NCI-H1930 (cell line): ENCODE measurements around the gene TBC1D17.

Experiments used
- DNase-seq, 2 experiments: peaks; one replicate each; lab custom pipeline; 2025; lab: John Stamatoyannopoulos, UW

TBC1D17 gene

DNA sequence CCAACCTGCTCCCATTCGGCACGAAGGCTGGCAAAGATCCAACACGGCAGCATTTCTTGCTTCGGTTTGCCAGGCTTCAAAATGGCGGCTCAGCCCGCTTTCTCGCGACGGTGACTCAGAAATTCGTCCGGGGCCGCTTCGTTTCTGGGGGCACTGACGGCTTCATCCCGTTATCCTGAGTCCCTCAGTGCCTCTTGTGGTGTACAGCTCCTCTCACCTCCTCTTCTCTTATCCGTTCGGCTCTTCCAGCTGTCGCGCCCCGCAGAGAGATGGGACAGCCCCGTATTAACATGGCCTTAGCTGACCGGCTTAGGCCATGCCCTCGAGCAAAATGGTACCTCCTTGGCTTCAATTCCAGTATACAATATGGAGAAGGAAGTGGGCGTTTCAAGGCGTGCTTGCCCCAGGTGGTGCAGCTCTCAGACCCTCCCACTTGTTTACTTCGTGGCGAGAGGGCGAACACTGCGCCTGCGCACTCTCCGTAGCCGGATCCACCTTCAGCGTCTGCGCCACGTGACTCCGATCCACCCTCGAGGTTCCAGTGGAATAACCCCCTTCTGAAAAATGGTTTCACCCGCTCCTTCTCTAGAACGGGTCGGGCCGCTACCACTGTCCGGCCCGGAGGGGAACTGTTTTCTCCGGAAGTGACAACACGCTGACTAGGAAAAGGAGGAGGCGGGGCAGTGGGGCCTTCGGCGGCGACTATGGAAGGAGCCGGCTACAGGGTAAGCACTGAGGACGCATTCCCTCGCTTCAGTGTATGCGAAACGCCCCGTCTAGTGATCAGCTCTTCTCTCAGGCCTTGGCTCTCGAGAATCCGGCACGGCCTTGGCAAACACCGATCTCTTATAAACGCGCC is at the start of gene TBC1D17, which contains the start of gene AKT1S1:
Gene TBC1D17 (plus strand): TSS at position 683 of the 859 bp plus-strand sequence. CDS start 22 bp downstream, at position 705.
Gene AKT1S1 (minus strand): TSS at position 336 of the 859 bp plus-strand sequence. CDS start 4,060 bp downstream, outside the sequence.
- peak; percentile 99 to 100 for DNase-seq

DNA sequence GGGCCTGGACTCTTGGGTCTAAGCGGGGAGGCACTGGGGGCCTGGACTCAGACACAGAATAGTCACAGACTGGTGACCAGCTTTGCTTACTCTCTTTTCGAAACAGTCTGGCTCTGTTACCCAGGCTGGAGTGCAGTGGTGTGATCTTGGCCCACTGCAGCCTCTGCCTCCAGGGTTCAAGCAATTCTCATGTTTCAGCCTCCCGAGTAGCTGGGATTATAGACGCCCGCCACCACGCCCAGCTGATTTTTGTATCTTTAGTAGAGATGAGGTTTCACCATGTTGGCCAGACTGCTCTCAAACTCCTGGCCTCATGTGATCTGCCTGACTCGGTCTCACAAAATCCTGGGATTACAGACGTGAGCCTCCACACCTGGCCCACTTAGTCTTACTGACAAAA is 48.3 kb upstream of the TBC1D17 start:
- DNase-seq = no peak

DNA sequence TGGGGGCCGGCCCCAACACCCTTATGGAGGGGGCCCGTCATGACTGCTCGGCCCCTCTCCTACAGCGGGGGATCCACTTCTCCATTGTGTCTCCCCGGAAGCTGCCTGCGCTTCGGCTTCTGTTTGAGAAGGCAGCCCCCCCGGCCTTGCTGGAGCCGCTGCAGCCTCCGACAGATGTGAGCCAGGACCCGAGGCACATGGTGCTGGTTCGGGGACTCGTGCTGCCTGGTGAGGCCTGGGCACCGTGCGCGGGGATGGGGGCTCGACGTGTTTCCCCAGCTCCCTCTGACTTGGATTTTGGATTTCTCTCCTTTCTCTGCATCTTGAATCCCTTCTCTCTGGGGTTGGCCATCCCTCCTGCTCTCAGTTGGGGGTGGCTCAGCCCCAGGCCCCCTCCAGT is 47.8 kb upstream of the TBC1D17 start:
- no peak for DNase-seq

DNA sequence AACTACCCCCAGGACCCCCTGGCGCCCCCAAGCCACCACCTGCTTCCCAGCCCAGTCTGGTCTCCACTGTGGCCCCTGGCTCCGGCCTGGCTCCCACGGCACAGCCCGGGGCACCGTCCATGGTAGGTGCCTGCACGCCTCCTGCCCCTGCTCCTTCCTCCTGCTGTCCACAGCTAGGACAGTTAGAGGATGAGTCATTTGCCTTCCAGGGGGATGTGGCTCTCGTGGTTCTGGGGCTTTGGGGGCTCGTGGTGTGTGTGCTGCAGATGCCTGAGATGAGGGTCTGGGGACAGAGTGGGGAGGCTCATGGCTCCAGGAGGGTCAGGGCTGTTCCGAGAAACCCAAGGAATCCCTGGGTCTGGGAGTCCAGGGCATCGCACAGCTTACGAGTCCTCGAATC is 46.7 kb upstream of the TBC1D17 start:
- no peak for DNase-seq

DNA sequence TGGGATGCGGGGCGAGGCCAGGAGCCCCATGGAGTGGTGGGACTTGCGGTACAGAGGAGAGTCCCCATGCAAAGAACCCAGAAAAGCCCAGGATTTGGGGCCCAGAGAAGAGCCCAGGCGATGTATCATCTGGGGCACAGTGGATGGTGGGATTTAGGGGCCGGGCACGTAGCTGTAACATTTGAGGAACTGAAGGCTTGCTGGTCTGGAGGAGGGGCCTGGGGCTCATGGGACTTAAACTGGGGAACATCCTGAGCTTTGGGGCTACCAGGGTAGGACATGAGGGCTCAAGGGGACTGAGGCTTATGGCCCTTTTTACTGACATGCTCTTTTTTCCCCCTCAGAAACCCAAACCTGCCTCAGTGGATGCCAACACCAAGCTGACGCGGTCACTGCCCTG is 45.9 kb upstream of the TBC1D17 start:
- no peak for DNase-seq

DNA sequence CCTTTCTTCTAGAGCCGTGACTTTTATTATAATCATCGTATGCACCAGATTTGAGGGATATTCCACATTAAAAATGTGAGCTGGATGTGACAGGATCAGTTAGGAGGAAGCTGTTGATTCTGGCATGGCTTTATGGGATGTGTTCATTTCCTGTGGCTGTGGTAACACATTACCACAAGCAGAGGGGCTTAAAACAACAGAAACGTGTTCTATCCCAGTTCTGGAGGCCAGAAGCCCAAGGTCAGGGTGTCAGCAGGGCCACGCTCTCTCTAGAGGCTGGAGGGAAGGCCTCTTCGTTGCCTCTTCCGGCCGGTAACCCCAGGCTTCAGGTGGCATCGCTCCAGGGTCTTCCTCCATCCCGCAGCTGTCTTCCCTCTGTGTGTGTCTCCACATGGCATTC is 44.9 kb upstream of the TBC1D17 start:
- DNase-seq = no peak

DNA sequence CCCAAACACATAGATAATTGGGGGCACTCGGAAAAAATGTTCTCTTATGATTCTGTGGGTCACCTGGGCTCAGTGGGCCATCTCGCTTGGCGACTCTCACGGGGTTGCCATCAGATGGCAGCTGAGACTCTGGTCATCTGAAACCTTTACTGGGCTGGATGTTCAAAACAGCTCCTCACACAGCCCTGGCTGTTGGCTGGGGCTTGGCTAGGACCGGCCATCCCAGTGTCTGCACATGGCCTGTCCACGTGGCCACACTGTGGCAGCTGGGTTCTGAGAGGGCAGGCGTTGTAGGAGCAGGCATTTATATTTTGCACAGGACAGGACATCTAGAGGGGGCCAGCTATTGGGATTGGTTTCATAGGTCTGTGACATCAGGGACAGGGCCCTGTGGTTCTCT is 43.9 kb upstream of the TBC1D17 start:
- no peak for DNase-seq

DNA sequence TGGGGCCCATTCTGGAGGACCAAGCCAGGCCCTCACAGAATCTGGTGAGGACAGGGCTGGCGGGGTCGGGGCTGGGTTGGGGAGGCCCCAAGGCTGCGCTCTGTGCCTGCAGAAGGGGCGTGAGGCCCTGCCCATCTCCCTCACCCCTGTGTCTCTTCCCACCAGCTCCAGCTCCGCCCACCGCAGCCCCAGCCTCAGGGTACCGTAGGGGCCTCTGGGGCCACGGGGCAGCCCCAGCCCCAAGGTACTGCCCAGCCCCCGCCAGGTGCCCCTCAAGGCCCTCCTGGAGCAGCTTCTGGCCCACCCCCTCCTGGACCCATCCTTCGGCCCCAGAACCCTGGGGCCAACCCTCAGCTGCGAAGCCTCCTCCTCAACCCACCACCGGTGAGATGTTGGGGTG is 41.9 kb upstream of the TBC1D17 start:
- DNase-seq = no peak

DNA sequence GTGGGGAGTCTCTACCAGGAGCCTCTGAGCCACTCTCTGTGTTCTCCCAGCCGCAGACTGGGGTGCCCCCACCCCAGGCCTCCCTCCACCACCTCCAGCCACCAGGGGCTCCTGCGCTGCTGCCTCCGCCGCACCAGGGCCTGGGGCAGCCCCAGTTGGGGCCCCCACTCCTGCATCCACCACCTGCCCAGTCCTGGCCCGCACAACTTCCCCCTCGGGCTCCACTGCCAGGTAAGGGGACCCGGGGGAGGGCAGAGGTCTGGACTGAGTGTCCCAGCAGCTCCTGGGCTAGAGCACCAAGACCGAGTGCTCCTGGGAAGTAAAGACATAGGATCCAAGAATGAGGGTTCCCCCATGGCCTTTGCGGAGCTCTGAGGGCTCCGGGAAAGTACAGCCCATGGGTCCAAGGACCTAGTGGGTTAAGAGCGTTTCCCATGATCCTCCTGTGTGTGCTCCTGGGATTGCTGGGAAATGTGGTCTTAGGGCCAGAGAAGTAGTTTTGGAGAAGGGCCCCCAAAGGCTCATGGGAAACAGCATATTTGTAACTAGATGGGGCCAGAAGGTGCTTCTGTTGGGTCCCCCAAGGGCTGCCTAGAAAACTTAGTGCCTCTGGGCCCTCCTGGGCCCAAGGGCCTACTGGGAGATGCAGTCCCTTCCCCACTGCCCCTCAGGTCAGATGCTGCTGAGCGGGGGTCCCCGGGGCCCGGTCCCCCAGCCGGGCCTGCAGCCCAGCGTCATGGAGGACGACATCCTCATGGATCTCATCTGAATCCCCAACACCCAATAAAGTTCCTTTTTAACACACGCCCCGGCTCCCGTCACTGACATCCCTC is 41.1 kb upstream of the TBC1D17 start:
- DNase-seq = no peak

DNA sequence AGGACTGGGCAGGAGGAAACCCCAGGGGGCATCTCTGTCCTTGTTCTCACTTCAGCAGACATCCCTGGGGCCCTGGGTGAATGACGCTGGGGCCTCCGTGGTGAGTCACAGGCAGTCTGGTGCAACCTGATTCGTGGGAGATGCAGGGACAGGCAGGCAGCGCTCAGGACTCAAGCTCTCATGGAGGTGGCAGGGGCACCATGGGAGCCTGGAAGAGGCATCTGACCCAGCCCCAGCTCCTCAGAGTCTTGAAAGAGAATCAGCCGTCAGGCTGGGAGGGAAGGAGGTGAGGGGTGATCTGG is 40.5 kb upstream of the TBC1D17 start:
- DNase-seq = no peak

DNA sequence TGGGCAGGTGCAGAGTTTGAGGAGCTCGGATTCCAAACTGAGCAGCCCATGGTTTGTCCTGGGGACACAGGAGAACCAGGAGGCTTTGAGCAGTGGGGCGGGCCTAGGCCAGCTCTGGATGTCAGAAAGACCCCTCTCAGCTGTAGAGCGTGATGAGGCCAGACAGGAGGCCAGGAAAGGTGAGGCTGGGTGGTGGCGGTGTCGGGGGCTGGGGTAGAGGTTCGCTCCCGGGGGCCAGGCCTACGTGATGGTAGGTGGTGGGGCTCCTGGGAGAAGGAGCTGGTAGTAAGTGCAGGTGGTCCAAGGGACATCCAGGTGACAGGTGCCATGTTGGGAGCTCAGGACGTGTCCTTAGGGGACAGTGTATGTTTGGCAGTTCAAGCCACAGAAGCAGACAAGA is 40.1 kb upstream of the TBC1D17 start:
- no peak for DNase-seq

DNA sequence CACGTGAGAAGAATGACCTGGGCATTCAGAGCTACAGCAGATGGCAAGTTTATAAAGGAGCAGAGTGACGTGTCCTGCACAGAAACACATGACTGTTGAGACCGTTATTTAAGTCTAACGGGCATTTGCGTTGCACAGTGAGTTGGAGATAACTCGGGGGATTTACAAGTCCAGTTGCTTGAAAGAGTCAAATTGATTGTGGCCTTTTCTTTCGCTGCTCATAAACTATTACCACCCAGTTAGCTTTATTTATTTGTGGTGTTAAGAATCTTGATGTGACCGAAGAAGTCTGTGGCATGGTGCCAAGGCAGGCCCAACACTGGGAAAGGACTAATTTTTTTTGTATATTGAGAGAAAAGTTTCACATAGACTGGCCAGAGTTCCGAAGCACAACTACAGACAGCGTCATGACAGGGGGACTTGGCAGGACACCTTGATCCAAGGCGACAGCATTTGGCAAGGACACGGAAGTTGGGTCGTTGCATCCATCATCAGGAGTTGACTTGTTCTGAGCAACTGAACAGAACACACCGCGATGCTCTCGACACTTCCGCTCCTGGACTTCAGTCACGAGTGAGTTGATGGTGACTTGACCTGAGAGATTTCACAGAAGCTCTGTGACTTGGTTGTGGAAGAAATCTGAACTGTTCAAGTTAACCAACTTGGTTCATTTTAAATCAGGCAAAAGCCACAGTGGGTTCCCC is 38.5 kb upstream of the TBC1D17 start:
- DNase-seq = no peak

DNA sequence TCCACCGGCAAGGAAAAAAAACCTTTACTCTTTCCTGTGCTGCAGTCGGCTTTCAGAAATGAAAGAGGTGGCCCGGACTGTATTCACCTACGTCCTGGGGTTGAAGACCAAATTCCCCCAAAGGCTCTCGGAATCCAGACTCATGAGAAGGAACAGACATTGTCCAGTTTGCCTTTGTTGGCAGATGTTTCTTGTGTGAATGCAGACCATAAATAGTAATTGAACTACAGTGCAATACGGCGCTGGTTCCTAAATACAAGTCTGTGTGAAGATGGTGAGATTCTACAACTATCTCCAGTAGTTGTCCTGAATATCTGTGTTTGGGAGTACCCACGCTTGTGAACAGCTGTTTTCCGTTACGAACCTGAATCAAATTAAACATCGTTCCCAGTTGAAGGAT is 37.8 kb upstream of the TBC1D17 start:
- DNase-seq = no peak

DNA sequence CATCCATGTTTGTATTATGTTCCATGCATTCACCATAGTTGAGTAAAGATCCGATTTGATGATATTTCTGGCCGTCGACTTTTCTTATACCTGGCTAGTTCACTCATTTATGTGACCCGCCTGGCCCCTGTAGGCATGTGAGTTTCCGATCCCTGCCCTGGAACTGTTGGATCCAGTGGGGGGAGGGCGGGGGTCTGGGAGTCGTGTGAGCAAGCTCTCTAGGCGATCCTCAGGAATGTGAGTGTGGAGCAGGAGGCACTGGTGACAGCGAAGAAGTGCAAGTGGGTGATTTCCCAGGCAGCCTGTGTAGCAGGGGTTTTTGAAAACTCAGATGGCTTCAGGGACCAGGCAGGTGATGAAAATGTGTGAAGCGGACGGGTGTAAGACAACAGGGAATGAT is 37.2 kb upstream of the TBC1D17 start:
- no peak for DNase-seq

DNA sequence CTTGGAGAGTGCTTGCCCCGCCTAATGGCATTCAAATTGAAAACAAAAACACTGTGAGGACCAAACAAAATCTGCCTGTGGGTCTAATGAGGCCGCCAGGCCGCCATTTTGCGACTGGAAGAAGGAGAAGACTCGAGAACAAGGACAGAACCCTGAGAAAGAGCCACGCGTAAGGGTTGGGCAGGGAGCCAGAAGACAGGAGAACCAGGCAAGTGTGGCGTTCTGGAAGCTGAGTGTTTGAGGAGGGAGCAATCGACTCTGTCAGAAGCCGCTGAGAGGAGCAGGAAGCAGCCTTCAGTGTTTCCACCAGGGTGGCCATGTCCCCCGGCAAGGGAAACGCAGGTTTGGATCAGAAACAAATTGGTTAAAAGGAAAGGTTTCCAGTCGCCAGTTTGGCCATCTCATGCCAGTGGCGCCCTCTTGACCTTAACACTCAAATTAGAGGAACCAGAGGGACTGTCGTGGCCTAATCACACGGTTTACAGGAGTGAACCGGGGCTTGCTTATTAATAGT is 36.7 kb upstream of the TBC1D17 start:
- no peak for DNase-seq

DNA sequence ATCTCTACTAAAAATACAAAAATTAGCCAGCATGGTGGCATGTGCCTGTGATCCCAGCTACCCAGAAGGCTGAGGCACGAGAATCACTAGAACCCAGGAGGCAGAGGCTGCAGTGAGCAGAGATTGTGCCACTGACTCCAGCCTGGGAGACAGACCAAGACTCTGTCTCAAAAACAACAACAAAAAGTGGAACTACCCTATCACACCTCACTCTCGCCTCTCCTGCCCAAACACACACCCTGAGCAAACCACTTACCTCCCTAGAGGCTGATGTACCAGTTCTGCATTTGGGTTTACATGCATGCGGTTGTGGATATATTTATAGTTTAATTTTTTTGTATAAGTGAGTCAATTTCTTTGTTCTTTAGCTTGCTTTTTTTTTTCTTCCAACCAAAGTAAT is 34.2 kb upstream of the TBC1D17 start:
- no peak for DNase-seq

DNA sequence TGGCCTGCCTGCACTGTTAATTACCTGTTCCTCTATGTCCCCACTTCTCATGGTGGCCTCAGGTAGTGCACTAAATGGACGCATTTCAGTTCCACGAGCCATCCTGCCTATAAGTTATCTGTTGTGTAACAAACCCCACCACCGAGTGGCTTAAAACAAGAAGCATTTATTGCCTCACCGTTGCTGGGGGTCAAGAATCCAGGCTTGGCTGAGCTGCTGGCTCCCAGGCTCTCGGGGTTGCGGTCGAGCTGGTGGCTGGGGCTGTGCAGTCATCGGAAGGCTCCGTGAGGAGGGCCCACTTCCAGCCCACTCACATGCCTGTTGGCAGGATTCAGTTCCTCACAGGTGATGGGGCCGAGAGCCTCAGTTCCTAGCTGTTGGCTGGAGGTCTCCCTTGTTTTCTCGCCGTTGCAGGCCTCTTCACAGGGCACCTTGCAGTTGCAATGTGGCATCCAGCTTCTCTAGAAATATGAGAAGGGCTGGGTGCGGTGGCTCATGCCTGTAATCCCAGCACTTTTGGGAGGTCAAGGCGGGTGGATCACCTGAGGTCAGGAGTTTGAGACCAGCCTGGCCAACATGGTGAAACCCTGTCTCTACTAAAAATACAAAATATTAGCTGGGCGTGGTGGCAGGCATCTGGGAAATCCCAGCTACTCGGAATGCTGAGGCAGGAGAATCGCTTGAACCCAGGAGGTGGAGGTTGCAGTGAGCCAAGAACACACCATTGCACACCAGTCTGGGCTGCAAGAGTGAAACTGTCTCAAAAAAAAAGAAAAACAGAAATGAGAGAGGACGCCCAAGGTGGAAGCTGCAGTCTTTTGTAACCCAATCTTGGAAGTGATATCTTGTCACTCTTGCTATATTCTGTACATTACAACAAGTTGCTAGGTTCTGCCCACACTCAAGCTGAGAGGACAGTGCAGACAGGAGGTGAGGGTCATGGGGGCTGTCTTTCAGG is 33.1 kb upstream of the TBC1D17 start:
- DNase-seq = no peak

DNA sequence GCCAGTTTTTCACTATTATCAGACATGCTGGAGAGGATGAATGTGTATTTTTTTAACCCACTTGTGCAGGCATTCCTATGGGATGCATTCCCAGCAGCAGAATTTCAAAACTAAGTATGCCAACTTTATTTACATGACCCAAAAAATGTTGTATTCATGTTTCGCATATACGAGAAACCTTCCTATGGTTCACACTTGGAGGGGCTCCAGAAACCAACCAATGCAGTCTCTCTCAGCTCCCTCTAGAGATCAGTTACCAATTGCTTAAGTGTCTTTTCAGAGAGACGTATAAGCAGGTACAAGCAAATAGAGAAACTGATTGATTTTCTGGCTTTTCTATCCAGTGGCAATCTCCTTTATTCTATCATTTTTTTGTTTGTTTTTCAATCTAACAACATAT is 32.1 kb upstream of the TBC1D17 start:
- DNase-seq = no peak

DNA sequence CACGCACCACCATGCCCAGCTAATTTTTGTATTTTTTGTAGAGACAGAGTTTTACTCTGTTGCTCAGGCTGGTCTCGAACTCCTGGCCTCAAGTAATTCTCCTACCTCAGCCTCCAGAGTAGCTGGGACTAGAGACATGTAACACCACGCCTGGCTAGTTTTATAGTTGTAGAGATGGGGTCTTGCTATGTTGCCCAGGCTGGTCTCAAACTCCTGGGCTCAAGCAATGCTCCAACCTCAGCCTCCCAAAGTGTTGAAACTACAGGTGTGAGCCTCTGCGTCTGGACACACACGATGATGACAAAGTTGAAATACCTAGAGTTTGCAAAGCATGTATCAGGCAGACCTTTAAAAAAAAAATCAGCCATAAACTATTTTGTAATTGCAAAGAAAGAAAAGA is 31.1 kb upstream of the TBC1D17 start:
- no peak for DNase-seq

DNA sequence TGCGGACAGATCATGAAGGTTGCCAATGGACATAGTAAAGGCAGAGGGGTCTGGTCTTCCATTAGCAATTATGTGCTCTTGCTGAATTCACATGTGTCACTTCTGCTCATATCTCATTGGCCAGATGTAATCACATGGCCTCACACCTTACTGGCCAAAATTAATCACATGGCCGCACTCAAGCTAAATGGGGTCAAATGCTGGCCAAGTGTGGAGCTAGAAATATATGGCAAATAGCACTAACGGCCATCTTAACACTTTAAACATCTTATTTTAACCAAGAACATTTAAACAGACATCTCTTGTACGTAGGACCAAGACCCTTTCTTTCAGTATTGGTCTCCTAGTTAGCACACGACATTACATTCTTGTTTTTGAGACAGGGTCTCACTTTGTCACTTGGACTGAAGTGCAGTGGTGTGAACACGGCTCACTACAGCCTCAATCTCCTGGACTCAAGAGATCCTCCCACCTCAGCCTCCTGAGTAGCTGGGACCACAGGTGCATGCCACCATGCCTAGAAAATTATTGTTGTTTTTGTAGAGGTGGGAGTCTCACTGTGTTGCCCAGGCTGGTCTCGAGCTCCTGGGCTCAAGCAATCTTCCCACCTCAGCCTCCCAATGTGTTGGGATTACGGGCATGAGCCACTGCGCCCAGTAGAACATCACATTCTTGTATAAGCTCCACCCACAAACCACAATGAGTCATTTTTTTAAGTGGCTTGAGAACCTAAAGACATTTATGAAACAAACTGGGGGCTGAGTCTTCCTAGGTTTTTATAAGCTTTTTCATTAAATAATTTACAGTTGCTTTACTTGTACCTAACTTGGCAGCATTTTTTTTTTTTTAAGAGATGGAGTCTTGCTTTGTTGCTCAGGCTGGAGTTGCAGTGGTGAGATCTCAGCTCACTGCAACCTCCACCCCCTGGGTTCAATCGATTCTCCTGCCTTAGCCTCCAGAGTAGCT is 29.5 kb upstream of the TBC1D17 start:
- DNase-seq = no peak
